ENCODE measurements around the gene NLK.
"Not testable (repeated sequence)": the region's sequence is repeated elsewhere in the genome, so short reads cannot be mapped to it uniquely, and the experiment has no call there.

The NLK gene

DNA sequence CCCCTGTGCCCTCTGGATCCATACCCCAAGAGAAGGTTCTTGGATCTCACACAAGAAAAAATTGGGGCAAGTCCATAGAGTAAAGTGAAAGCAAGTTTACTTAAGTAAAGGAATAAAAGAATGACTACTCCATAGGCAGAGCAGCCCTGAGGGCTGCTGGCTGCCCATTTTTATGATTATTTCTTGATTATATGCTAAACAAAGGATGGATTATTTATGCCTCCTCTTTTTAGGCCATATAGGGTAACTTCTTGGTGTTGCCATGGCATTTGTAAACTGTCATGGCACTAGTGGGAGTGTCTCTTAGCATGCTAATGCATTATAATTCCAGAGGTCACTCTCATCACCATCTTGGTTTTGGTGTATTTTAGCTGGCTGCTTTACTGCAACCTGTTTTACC, 70.8 kb downstream of the NLK start:
- DNase-seq (ENCODE audit: low read depth) = no peak

DNA sequence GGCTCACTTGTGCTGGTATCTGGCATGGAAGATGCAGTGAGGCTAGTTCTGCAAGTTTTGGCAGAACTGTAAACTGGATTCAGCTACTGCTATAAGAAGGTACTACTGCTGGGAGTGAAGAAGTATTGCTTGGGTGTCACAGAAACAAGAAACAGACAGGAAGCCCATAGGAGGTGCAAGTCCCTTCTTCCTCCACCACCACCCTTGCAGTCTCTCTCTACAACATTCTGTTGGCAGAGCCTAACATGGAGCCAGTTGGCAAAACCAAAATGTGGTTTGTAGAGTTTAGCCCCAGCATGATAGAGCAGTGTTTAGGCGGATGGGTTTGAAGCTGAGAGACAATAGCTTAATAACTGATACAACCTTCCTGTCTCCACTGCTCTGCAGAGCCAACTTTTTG, 72.6 kb downstream of the NLK start:
- DNase-seq (ENCODE audit: low read depth) = no peak

DNA sequence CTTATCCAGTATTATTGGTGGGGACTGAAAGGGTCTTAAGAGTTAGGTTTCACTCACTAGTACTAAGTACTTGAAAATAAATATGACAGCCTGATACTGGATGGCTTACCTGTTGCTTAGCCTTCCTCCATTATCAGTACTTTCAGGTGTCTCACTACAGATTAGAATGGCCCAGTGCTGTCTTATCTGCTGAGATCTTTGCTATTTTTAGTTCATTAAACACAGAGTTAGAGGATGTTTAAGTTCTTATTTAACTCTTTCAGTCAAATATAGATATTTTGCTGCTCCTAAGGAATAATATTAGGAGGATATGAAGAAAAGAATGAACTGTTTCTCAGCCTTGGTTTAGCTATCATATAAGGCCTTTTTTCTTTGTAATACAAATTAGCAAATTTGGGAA, 74.8 kb downstream of the NLK start:
- DNase-seq (ENCODE audit: low read depth) = no peak

DNA sequence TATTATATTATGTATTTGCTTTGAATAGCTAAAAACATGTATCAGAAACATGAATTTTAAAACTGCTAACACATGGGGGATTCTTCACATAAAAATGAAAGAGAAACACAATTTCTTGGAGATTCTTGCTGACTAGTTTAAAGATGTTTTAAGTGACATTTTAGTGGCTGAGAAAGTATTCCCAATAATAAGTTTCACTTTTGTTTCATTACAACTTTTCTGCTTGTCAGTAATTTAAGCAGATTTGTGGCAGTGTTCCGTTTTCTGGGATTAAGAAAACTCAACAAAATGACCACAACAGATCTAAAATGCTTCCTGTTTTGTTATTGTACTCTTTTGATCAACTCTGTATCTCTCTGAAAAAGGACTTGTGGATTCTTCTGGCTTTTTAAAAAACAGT, 75.9 kb downstream of the NLK start:
- no peak for DNase-seq (ENCODE audit: low read depth)

DNA sequence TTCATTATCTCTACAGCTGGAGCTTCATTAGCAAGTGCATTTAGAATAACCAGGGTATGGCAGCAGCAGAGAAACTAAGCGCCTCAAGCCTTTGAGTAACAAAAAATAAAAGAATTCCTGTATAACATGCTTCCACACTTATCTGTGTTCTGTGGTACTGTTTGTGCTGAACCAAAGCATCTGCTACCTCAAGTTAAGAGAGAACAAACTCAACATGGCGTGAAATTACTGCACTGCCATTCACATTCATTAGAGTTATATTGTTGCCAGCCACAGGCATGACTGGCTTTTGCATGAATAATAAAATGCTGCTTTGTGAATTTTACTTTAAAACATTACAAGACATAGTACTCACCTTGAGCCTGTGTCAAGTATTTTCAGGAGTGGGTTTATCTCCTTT, 76.6 kb downstream of the NLK start:
- DNase-seq (ENCODE audit: low read depth) = no peak

DNA sequence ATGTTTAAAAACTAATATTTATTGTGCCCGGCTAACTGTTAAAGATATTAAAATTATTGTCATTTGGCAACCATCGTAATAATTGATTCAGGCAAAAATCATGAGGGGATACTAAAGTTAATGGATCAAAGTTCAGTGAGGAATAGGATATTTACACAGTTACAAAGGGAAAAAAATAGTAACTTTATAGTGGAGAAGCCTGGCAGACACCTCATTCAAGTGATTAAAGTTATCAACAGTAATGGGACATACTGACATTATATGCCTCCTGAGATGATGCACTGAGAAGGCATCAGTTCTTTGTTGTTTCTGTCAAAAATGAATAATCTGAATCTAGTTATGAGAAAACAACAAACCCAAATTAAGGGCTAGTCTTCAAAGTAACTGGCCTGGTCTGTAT, 77.1 kb downstream of the NLK start:
- no peak for DNase-seq (ENCODE audit: low read depth)

DNA sequence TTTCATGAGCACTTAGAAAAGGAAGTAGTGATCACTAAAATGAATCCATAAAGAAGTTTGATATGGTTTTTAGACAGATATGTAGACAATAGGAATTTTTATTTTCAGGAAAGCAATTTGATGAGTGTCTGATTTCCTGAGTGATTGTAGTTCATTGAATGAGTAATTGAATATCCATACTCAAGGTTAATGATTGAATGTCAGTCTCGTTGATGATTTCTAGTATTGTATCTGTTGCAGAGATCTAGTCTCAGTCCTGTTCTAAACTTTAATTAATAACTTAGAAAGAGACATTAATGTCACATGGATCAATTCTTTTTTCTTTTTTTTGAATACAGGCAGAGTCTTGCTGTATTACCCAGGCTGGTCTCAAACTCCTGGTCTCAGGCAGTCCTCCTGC, 78.3 kb downstream of the NLK start:
- no peak for DNase-seq (ENCODE audit: low read depth)

DNA sequence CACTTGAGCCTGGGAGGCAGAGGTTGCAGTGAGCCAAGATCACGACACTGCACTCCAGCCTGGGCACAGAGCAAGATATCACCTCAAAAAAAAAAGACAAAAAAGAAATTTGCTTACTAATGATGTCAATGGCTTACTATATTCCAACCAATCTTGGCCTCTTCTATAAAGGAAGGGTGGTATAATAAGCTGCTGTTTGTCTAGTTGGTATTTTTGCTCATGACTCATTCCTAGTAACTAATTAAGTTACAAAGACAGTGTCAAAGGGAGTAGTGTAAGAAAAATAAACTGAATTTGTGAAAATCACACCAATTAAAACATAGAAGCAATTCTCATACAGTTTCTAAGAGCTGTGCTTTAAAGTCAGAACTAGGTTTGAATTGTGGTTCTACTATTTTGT, 82.5 kb downstream of the NLK start:
- DNase-seq (ENCODE audit: low read depth) = no peak

DNA sequence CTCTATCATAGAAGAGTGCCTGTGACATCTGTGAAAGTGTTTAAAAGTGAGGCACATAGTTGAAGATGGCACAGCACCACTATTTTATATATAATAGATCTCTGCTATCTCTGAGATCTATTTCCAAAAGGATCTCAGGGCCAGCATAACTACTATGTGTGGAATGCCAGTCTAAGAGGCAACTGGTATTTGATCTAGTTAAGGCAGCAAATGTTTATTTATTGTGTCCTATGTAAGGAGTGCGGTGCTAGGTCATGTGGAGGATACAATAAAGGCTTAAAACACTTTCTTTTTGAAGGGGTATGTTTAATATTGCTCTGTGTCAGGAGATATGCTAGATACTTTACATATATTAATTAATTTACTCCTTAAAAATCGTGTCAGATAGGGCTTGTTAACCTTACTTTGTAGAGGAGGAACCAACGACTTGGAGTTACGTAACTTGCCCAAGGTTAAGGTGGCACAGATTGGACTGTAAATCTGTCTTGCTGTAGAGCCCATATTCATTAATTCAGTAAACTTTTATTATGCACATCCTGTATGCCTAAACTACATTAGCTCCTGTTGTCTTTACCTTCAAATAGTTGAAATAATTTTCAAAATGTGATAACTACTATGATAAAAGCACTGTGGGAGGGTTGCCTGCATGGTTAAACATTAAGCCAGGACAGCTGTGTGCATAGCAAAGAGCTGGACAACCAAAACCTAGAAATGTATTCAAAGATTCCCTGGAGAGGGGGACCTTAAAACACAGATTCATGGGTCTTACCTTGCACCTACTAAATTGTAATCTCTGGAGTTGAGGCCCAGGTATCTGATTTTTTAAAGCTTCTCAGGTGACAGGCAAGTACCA, 83.3 kb downstream of the NLK start:
- no peak for DNase-seq (ENCODE audit: low read depth)

DNA sequence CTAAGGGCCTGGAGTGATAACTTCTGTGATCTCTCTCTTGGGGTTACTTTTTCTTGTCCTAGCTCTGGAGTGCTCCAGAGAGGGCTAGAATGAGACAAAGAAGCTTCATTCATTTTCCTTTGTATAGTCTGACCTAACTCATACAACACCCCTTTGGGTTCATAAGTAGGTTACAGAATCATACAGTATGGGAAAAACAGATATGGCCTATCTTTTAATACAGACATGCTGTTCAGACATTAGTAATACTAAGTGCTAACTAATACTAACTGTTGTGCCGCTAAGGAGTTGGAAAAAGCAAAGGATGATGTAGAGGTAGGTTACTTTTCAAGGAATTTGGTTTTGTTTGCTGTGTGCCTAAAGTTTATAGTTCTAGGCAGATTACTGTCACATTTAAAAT, 84.7 kb downstream of the NLK start:
- DNase-seq (ENCODE audit: low read depth) = no peak

DNA sequence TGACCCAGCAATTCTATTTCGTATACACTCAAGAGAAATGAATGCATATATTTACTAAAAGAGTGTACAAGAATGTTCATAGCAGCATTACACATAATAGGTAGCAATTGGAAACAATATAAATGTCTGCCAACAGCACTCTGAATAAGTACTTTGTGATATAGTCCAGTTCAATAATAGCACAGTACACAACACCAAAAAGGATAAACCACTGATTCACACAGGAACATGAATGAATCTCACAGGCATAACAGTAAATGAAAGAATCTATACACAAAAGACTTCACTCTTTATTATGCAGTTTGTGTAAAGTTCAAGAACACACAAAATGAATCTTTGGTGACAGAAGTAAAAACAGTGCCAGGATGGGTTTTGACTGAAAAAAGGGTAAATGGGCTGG, 86.3 kb downstream of the NLK start:
- no peak for DNase-seq (ENCODE audit: low read depth)

DNA sequence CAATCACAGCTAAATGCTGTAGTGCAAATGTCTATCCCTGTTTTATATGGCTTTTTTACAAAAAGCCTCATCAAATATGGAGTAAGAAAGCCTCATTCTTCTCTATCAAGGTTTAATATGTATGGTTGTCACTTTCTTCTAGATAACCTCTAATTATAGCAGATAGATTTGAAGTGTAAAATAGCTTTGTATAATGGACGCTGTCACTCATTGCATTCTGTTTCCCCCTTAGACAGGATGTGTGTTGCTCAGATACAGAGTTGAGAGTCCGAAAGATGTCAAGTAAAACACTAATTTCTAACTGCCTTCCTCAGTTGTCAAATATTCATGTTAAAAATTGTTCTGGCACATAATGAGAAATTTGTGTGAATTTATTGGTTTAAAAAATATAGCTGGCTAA, 88.0 kb downstream of the NLK start:
- no peak for DNase-seq (ENCODE audit: low read depth)

DNA sequence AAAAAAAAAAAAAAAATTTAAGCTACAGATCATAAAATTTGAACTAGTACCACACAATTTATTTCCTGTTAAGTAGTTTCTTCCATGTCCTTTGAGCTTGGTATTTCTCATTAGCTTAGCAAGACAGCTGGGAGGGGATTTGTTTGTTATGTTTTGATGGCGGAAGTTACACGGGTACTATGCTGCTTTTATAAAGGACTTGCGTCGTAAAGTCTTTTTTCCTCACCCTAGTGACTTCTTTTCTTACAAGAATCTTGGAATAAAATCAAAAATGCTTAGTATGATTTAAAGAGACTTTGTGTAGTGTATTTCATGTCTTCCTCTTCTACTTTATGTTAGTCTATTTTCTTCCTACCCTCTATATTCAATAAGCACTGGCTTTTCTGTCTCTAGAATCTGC, 89.1 kb downstream of the NLK start:
- no peak for DNase-seq (ENCODE audit: low read depth)

DNA sequence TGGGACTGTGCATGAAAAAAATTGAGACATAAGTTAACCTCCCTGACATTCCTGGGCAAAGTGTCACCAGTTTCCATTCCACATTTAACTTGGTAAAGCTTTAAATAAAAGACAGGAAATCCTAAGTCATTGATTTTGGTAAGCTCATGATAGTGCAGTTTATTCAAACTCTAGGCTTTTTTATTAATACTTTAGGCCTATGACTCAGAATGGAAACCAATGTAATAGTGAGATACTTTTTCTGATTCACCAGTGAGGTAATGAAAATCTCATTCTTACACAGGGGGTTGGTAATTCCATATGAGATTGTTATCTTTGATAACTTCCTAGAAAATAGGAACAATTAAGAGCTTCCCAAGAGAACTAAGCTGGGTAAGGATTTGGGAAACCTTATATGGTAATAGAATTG, 91.1 kb downstream of the NLK start:
- no peak for DNase-seq (ENCODE audit: low read depth)

DNA sequence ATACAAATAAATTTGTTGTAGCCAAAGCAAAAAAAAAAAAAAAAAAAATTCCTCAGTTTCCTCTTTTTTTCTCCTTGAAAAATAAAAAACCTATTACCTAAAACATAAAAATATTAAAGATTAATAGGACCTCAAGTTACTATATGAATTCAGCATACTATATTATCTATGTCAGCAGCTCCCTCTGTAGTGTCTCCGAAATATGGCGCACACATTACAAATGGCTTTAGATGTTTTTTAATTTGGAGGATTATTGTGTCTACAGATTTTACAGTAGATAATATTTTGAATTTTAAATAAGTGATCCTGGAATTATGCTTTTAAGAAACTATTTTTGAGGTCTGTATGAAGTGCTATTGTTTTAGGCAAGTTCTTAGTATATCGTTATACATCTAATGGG, 94.4 kb downstream of the NLK start:
- no peak for DNase-seq (ENCODE audit: low read depth)

DNA sequence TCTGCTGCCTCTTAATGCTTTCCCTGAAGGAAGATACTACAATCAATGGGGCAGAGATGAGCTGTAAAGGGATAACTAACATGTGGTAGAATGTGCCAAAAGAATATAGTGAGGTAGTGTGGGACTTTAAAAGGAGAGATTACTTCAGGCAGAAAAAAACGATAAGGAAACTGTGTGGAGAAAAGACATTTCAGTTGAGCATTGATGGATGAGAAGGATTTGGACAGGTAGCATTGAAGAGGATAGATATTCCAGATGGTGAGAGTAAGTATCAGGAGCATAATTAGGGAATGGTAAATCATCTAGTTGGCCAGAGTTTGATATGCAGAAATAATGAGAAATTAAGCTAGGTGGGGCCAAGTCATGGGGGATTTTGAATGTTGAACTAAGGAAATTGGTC, 97.3 kb downstream of the NLK start:
- no peak for DNase-seq (ENCODE audit: low read depth)

DNA sequence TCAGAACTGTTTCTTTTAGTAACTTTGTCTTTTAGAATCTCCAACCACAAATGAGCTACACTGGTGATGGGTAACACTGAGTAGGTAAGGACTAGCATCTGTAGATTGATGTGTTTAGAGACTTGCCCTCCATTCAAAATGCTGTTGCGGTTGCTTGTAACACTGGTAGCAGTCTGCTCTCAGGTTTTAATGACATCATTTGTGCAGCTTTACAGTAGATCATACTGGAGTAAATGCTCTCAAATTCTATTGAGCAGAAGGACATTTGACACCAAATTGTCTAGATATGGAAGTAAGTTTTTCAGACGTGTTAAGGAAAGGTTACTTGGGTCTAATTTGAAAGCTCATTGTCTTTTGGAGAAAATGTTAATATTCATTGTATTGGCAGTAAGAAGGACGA, 98.8 kb downstream of the NLK start:
- no peak for DNase-seq (ENCODE audit: low read depth)

DNA sequence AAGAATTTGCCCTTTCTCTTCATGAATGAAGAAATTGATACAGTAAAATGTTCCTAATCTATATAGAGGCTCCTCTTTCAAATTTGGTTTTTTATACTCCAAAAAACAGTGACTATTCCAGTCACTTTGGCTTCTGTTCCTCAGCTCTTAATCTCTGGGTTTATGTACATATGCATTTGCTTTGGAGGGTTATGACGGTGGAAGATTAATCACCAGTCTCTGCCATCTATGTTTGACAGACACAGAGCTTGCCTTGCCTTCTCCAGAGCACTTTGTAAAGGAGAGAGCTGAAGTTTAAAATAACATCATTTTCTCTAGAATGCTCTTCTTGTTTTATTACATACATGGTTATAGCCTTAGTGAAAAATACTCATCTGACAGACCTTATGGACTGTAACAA, 99.3 kb downstream of the NLK start:
- DNase-seq (ENCODE audit: low read depth) = no peak

DNA sequence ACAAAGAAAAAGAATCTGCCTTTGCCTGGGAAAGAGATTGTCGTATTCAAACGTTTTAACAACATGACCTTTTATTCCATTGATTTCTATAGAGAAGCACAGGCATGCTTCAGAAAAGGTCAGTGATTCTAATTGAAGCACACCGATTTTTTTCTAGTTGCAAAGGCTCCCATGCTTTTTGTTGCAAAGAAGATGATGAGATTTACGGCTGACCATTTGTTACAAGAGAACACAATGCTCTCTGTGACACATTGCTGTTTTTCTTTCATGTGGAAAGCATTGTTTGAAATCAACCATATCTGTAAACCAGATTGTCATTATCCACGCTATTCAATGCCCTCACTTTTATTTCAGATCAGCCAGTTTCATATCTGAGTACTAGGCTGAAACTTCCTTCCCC, 99.8 kb downstream of the NLK start:
- DNase-seq (ENCODE audit: low read depth) = no peak

DNA sequence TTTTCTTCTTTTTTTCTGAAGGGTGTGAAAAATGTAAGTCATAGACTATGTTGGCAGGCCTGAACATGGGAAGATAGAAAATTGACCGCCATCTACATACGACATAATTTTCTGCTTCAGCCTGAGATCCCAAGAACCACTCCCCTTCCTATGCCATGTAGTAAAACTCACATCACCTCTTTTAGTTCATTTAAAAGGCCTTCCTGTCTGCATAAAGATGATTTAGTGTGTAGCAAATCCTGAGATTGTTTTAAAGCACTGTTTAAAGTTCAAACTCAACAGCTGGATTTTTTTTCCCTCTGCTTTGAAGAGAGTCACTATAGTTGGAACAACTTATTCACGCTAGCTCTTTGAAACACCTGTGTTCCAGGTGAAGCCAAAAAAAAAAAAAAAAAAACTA, 101.5 kb downstream of the NLK start:
- no peak for DNase-seq (ENCODE audit: low read depth)

DNA sequence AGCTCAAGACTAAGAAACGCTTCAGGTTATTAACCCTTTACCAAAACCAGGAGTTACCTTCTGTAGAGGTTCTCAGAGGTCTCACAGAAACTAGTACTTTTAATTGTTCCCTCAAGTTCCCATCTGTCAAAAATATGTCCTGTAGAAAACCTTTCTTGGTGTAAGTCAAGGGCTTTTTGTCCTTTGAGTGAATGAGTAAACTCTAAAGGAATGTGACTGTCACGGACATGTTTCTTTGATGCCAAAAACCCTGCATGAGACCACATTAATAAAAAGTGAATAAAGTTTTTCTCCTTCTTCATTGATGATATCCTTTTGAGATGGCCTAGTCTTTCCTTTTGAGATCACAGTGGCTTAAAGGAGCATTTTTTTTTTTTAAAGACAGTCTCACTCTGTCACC, 102.9 kb downstream of the NLK start:
- no peak for DNase-seq (ENCODE audit: low read depth)

DNA sequence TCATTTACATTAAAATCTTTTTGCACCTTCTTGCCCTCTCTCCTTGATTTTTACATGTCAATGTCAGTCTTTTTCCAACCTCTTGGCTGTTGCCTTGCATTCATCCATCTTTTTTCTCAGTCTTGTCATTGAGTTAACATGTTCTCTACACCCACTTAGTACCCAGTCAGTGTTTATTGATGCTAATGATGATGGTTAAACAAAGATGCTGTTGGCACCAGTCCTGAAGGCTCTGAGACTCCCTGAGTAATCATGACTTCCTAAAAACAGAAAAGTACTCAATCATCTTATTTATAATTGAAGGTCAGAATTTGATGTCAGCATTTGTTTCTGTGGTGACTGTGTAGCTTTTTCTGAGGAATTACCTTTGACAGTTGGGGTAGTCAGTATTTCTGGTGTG, 104.5 kb downstream of the NLK start:
- DNase-seq (ENCODE audit: low read depth) = no peak

DNA sequence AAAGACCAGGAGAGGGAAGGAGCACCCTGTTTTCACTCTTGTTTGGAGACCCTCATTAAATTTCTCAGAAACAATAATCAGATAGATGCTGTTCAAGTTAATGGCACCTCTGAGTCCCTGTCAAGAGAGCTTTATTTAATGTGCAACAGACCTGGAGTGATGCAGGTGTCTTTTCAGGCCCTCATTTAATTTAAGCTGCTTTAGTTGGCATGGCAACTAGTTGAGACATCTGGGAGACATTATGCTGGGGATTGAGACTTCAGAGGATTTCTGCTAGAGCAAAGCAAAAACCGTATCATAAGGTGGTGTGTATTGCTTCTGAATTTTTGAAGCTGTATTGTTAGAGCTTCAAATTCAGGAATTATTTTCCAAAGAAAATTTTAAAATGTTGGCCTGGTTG, 108.5 kb downstream of the NLK start:
- DNase-seq (ENCODE audit: low read depth) = no peak

DNA sequence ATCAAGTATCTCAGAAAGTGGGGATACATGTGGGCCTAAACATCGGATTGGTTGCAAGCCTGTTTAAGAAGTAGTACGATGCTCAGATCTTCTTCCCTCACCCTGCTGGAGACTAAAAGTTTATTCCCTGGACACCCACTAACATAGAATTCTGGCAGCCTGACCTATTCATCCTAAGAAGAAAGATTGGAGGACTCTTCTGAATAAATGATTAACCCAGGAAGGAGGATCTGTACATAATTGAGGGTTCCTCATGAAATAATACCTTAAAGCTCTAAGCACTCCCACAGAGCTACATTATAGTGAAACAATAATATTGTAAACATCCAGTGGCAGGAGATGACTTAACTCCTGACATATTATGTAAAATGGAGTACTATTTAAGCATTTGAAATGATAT, 111.7 kb downstream of the NLK start:
- no peak for DNase-seq (ENCODE audit: low read depth)

DNA sequence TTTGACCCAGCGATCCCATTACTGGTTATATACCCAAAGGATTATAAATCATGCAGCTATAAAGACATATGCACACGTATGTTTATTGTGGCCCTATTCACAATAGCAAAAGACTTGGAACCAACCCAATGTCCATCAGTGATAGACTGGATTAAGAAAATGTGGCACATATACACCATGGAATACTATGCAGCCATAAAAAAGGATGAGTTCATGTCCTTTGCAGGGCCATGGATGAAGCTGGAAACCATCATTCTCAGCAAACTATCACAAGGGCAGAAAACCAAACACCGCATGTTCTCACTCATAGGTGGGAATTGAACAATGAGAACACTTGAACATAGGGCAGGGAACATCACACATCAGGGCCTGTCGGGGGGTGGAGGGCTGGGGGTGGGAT, 112.9 kb downstream of the NLK start:
- DNase-seq (ENCODE audit: low read depth) = not testable (repeated sequence)

Measured in stimulated activated CD4-positive, alpha-beta T cell treated with anti-CD3 and anti-CD28 coated beads, Interleukin-2, amount 100 ng/mL, for 4 hours (primary cell).